ENCODE results near the gene RFLNA.
A peak's percentile ranks its signal among the peaks of the same experiment; 100 is the strongest.

The RFLNA gene

DNA sequence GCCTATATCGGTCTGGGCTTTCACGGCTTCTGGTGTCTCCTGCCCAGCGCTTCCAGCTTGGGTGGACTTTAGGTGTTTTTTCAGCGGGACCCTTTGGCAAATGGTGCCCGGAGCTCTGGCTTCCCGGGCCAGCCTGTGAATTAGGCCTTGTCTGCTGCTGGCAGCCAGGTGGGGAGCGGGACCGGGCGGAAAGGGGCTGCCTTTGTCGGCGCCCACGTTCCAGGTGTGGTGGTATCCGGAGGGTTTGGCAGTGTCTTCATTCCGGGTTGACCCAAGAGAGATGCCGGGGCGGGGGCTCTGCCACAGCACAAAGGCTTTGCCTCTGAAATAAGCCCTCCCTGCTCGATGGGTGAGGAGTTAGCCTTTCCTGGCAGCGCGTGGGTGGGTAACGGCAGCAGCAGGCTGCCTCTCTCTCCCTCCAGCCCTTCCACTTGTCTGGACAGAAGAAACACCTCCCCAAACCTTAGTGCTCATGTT lies 9.5 kb downstream of the RFLNA start:
- DNase-seq, result no peak

DNA sequence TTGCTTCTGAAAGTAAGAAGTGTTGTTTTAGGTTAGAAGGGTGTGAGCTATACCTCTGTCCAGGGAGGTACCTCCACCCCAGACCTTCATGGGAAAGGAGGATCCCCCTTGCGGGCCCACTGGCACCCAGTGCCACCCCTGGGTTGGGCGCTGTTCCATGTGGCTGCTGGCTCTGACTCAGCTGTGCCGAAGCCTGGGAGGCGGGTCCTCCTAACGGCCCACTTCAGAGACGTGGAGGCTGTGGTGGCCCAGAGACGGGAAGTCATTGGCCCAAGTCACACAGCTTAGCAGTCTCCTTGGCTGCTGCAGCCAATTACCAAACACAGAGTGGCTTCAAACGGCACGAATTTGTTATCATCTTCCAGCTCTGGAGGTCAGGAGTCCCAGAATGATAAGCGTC lies 10.2 kb downstream of the RFLNA start:
- DNase-seq, result no peak

DNA sequence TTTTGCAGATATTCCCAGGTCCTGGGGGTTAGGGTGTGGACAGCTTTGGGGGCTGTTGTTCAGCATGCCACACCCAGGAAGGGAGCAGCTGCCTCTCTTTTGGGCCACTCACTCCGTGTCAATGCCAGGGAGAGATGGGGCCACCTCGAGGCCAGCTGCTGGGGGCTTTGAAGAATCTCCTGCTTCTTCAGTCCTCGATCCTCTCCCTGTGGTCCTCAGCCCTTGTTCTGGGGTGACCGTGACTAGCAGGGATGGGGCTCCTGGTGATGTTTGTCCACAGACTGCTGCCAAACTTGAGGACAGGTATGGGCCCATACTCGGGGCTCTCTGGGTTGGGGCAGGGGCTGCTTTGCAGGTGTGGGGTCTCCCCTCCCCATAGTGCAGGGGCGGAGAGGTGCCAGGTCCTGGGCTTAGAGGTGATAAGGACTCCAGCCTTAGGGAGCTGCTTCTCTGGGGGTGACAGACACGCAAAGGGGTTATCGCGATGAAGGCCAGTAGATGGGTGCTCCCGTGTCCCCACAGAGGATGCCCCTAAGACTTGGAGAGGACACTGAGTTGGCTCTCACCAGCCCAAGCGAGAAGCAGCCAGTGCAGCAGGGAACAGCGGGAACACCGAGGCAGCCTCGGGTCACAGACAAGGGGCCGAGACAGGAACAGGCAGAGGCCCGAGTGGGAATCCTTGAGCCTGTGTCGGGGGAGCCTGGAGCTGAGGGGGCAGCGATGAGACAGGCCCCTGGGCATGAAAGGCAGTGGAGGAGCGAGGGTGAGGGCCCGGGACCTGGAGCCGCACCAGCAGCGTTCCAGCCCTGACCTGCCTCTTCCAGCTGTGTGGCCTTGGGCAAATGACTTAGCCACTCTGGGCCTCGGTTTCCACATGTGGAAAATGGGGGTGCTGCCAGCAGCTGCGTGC lies 11.1 kb downstream of the RFLNA start:
- no peak for DNase-seq

DNA sequence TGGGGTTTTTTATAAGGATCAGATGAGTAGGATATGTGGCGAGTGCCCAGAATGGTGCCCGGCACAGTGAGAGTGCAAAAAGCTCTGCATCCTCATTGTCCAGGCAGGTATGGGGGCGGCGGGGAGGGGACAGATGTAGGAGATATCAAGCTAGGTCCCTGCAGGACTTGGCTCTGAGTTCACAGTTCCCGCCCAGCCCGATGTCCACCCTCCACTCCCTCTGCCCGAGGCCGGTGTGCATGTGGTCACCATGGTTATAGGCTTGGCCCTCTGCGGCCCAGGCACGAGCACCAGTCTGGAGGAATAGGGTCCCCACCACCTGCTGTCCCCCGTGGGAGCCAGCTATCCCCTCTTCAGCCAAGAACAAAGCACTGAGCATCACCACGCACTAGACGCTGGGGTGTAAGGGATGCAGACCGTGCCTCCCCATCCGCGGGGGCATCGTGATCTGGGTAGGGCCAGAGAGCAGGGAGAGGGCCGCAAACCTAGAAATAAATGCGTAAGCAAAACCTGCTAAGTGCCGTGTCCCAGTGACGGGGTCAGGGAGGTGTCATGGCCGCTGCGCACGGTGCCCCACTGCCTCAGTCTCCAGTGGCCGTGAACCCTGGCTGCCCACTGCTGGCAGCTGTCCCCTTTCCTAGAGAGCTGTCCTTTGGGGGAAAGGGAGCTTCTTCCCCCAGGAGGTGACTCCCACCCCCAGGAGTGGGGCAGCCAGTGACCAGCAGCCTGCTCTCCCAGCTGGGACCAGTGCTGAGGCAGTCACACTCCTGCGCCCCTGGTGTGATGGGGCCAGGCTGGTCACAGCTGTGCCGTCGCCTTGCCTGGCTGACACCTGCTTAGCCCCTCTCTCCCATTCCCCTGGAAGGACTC lies 12.0 kb downstream of the RFLNA start:
- no peak for DNase-seq

DNA sequence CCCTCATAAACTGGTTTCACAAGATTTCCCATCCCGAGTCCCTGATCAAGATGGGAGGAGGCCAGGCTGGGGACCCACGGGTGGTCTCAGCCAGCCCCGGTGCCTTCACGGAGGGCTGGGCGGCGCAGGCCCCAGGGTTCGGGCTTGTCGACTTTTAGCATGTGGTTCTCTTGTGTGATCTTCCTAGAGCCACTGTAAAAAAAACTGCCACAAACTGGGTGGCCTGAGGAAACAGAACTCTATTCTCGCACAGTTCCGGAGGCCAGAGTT lies 12.6 kb downstream of the RFLNA start:
- DNase-seq, result no peak

DNA sequence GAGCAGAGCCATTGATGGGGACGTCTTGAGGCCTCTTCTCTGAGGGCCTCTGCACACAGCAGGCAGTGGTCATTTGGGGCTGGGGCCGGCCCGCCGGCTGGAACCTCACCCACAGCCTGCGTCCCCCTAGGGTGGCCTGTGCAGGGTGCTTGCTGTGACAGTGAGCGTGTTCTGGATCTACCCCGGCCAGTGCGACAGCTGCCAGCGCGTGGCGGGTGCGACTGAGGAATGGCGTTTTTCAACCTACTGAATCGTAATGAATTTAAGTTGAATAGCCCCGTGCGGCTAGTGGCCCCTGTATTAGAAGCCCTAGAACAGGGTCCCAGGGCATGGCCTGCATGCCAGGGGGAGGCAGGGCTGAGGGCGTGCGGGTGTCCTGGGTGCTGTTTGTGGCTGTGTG lies 13.8 kb downstream of the RFLNA start:
- no peak for DNase-seq

DNA sequence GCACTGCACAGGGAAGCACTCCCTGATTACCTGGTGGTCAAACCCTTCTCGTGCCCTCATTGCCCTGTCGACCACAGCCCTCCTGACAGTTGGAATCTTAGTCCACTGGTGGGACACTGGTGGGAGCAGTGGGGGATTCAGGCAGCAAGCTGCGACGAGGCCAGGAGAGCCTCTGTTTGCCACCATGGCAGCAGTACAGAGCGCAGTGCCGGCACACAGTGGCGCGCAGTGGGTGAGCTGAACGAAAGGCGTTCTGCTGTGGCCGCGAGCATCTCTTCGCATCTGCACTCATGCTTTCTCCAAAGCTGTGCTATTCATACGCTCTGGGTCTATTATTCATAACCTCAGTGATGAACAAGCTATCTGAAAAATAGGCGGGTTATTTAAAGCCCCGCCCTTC lies 14.3 kb downstream of the RFLNA start:
- DNase-seq, result no peak

DNA sequence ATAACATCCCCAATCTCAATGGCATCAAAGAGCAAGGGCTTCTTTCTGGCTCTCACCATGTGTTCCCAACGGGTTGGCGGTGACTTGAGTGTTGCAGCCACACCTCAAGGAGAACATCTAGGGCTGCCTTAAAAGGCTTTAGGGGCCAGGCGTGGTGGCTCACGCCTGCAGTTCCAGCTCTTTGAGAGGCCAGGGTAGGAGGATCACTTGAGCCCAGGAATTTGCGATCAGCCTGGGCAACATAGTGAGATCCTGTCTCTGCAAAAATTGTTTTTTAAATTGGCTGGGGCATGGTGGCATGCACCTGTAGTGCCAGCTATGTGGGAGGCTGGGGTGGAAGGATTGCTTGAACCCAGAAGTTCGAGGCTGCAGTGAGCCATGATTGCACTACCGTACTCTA lies 14.9 kb downstream of the RFLNA start:
- DNase-seq, result no peak

DNA sequence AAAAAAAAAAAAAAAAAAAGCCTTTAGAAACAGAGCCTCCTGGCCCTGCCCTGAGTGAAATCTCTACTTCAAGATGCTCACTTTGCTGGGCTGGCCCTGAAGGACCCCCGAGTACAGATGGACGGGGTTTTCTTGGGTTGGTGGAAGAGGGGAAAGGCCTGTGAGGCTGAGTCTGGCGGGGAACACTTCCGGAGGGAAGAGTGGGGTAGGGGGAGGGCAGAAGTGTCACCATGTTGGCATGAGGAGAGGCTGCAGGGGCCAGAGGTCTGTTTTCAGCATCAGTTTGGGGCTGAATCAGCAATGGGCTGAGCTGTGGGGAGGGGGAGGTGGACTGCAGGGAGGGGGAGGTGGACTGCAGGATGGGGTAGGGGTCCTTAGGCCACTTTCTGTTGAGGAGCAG lies 15.3 kb downstream of the RFLNA start:
- no peak for DNase-seq

DNA sequence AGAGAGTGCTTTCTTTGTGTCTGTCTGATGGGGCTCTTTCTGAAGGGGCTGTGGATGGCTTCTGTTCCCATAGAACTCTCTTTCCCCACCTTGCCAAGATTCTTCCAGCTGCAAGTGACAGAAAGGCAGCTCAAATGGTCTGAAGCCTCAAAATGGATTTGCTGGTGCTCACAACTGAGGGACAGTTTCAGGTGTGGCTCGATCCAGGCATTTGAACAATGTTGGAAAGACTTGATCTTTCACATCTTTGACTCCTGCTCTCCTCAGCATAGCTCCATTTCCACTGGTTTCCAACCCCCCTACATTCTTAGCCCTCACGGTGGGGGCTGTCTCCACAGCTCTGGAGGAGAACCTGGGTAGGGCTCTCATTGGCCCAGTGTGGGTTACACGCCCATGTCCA lies 15.9 kb downstream of the RFLNA start:
- DNase-seq, result no peak

DNA sequence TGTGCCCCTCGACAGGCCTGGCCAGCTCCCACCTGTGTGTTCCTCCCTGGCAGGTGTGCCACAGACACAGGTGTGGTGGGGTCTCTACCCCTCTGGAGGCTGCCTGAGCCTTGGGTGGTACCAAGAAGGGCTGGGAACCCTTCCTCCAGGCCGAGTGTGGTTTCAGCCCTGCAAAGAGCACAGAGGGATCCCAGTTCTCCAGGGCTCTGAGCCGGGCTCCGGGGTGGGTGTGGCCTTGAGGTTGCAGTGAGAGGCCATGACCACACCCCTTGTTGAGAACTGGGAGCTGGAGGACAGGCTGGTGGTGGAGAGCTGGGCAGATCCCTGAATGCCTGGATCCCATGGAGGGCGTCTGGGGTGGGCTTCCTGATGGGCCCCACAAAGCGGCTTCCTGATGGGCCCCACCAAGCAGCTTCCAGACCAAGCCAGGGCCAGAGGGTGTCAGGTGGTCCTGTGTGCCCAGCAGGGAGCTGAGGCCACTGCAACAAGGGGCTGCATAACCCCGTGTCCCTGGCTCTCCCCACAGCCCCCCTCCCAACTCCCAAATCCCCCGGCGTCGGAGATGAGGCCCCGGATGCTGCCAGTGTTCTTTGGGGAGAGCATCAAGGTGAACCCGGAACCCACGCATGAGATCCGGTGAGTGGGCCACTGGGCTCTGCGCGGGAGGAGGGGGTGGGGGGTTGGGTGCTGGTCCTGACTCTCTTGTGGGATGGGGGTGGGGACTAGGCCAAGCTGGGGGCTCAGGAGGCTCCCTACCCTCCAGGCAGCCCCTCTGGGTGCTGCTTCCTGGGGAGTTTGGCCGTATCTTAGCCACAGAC lies 16.6 kb downstream of the RFLNA start:
- no peak for DNase-seq

DNA sequence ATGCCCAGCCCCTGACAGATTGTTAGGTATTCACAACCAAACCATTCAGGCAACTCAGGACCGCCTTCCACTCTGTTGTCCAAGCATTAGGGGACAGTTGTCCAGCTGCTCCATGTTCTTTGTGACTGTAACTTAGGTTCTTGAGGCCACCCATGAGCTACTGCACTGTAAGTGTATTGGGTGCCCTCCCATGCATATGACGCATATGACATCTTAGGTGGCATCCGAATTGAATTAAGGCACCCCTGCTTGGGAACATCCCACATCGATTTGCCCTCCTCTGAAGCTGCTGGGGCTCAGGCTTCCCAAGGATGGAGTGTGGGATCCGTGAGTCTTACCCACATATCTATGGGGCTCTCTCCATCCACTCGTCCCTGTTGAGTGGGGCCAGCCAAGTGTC lies 17.7 kb downstream of the RFLNA start:
- no peak for DNase-seq

DNA sequence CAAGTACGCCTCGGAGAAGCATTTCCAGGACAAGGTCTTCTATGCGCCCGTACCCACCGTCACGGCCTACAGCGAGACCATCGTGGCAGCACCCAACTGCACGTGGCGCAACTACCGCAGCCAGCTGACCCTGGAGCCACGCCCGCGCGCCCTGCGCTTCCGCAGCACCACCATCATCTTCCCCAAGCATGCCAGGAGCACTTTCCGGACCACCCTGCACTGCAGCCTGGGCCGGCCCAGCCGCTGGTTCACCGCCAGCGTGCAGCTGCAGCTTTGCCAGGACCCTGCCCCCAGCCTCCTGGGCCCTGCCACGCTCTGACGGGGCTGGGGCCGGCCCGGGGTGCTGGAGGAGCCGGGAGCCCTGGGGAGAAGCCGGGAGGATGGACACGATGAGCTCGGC lies 19.3 kb downstream of the RFLNA start:
- DNase-seq, result no peak

DNA sequence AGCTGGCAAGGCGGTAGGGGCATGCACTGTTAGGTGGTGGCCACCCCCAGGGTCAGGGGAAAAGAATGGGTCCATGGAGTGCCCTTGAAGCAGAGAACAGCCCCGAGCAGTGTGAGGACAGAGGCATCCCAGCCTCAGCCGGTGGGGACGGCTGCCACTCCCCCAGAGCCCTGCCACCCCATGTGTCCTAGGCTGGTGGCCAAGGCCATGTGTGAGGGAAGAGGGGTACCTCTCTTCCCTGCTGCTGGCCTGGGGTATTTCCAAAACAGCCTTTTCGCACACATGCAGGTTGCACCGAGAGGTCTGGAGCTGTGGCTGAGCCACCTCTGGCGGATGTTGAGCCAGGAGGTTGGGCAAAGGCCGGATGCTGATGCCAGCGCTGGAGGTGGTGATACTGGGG lies 19.9 kb downstream of the RFLNA start:
- DNase-seq, result no peak

DNA sequence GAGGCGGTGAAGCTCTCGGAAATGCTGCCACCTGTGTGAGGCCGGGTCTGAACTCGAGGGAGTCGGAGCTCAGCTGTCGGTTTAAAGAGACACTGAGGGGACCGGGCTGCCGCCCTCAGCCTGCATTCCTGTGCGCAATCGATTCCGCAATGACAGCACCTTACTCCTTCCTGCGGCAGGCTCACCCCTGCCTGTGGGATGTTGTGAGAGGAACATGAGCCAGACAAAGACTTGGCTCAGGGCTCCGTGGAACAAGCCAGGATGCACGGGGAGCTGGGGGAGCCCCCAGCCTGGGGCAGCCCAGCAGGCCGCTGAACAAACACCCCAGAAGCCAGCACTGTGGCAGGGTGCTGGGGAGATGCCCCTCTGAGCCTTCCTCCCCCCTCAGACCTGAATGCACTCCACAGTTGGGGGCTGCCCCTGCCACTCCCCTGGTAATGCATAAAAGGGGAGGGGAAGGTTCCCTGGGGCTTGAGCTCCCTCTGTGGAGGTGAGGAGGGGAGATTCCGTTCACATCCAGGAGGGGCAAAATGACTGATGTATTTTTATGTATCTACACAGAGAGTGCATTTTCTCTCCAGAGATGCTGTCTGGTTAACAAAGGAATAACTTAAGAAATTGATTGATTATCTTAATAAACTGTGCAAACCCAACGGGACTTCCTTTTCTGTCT lies 20.6 kb downstream of the RFLNA start:
- no peak for DNase-seq

DNA sequence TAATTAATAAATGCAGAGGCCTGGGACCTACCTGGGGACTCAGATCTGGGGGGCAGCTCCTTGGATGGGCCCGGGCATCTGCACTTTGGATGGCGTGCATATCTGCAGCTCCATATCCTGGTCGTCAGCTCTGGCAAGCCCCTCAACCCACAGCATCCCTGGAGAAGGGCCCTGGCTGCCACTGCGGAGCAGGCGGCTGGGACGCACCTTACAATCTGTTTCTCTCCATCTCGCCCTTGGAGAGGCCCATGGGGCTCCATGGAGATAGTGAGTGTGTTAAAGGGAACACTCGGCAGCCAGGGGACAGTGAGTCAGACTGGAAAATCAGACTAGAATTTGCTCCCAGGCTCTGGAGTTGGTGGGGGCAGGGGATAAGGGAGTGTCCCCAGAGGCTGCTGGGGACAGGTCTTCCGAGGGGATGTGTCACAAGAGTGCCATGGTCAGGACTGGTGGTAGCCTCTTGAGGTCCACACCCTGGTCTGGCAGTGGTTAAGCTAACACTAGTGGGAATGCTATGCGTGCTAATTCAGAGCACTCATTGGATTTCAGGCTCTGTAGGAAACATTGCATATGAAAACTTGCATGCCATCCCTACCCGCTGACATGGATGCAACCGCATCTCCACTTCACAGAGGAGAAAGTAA lies 21.5 kb downstream of the RFLNA start:
- no peak for DNase-seq

DNA sequence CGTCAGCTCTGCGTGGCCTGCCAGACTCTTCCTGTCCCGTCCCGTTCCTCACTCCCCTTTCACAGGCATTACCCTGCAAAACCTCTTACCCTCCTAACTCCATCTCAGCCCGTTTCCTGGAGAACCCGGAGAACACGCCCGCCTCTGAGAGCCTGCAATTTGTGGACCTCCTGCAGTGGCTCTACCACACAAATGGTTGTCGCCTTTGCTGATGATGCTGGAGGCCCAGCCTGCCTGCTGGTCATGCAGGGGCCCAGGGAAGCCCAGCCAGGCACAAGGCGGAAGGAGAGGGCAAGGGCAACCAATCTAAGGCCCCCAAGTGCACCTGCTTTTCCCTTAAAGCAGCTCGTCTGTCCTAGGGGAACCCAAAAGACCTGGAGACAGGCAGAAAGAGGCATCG lies 22.5 kb downstream of the RFLNA start:
- no peak for DNase-seq

DNA sequence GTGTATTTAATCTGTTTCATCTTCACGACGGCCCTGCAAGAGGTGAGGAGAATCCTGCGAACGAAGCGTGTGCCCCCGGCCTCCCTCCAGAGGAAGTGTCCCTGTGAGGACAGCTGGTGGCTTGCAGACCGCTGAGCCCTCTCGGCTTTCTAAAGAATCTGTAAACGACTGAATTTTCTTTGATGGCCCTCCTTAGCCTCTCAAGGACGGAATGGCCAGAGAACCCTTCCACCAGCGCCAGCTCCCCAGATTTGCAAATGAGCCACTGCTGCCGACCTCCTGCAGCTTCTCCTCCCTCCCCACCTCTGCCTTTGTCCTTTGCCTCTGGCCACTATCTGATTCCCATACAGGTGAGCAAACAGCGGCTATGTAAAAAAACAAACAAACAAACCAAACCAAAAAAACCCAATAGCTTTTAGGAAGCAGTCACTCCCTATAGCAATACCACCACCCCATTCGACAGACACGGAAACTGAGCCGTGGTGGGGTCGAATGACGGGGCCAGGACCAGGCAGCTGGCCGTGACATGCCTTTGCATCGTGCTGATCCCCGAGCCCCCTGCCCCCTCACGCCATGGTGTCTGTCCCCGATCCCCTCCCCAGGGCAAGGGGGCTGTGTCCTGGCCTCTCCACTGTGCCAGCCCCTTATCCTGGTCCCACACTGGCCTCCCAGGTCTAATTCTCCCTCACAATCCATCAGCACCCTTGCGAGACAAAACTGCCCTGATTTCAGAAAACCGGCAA lies 23.6 kb downstream of the RFLNA start:
- no peak for DNase-seq

DNA sequence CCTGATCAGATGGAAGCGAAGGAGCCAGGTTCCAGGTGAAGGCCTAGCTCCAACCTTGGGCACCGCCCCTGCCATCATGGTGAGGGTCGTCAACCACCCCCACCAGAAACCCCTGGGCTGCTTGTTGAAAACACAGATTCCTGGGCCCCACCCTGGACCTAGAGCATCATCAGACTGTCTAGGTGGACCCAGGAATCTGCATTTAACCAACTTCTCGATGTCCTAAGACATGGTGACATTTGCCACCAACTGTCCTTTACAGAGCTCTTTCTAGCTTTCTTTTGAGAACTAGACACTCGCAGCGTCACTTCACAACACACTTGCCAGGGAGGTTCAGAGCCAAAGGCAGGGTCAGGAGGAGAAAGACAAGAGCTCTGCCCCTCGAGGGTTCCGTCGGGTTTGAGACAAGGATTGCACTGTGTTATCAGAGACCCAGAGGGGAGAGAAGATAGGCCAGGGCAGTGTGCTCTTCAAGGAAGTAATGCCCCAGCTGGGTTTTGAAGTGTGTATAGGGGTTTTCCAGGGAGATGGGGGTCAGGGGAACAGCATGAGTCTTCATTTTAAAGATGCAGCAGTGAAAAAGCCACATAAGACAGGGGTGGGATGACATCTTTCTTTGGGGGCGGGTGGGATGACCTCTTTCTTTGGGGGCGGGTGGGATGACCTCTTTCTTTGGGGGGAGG lies 24.6 kb downstream of the RFLNA start:
- no peak for DNase-seq

DNA sequence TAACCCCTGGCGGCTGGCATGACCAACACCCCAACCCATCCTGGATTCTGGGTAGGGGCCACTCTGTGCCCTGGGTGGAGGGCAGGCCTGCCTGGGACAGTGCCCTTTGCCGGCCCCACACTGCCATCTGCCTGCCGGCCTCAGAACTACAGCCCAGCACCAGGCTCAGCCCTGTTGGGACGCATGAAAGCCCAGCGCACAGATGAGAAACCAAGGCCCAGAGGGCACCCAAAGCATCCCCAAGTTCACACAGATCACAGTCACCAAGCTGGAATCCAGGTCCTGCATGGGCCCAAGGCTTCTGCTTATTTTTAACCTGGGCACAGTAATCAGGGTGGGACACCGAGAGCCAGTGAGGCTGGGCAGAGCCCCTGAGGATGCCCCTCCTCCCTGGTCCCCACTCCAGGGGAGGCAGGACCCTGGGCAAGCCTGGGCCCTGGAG lies 26.2 kb downstream of the RFLNA start:
- DNase-seq, result peak; percentile 74

All from right hindlimb (tissue), 1 donor.